Activated CD8-positive, alpha-beta T cell treated with anti-CD3 and anti-CD28 coated beads for 36 hours (primary cell): Measurements from ENCODE around the gene SHISA6. TPM values are rescaled to one million over a fixed set of nuclear protein-coding genes. Genes with fewer than 3 reads are reported as not detected.

Source experiments
- ATAC-seq: fragments of 200-7000 bp; cut with Tn5 transposase; one replicate; pipeline ENCODE4 v1.10.0; 2021; ENCODE audit warnings: mild to moderate bottlenecking, moderate library complexity
- CTCF ChIA-PET: fragments of 350-600 bp; sonication (Branson Sonifier 250); formaldehyde crosslinking; loops from one replicate; lab custom pipeline; 2021; ENCODE audit warnings: antibody characterized with exemption; lab: Charles Lee
- POLR2A ChIA-PET: fragments of 350-600 bp; sonication (Branson Sonifier 250); formaldehyde crosslinking; loops from one replicate; lab custom pipeline; 2021; ENCODE audit warnings: antibody characterized with exemption; lab: Charles Lee
- DNase-seq: peaks from one replicate; pipeline ENCODE4 v3.0.0-alpha.2; 2020
- H3K27ac Mint-ChIP-seq: one replicate; pipeline ENCODE4 v1.8.0; 2021; ENCODE audit warnings: mild to moderate bottlenecking, mixed read lengths
- H3K27me3 Mint-ChIP-seq: one replicate; pipeline ENCODE4 v1.8.0; 2021; ENCODE audit warnings: mixed read lengths
- H3K36me3 Mint-ChIP-seq: one replicate; pipeline ENCODE4 v1.8.0; 2021; ENCODE audit warnings: low read depth, mixed read lengths
- H3K4me1 Mint-ChIP-seq: one replicate; pipeline ENCODE4 v1.8.0; 2021; ENCODE audit warnings: low read depth, mixed read lengths
- H3K4me3 Mint-ChIP-seq: one replicate; pipeline ENCODE4 v1.8.0; 2021; ENCODE audit warnings: mild to moderate bottlenecking, moderate library complexity, mixed read lengths
- H3K9me3 Mint-ChIP-seq: one replicate; pipeline ENCODE4 v1.8.0; 2021; ENCODE audit warnings: mixed read lengths
- CTCF ChIP-seq: fragments of 200-600 bp; IDR thresholded peaks from one replicate; pipeline ENCODE4 v1.8.0; 2022; ENCODE audit warnings: antibody characterized with exemption, mild to moderate bottlenecking
- intact Hi-C: fragments of 100-400 bp; cut with micrococcal nuclease; formaldehyde crosslinking; loops from one replicate; pipeline ENCODE4 v1.10.0; 2022
- total RNA-seq, 2 experiments: library from RNA; stranded (reverse); gene quantifications; one replicate each; pipeline ENCODE4 v1.2.3, GENCODE V29; 2021

Gene SHISA6
- total RNA-seq, 2 experiments from 2014 or later: not detected

DNA sequence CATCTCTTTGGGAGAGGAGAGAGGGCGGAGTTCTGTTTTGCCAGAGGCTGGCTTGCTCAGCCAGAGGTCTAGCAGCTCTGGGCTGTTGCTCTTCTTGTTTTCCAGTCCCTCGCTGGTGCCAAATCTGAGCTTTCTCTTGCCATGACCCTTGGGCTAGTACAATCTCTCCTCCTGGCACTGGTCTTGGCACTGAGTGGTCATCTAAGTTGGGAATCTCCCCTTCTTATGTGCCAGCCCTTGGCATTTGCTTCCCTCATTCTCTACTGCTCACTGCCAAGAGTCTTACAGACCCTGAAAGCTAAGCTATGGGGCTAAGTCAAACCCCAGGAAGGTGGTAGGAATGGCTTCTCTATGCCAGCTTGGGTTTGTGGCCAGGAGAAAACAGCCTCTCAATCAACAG is 148.6 kb downstream of the SHISA6 start:
- CTCF ChIA-PET: no interaction called here
- no peaks in the 10 kb centered on the region for H3K36me3 Mint-ChIP-seq
- no peaks in the 10 kb centered on the region for H3K4me1 Mint-ChIP-seq
- no peak overlapping the region for H3K4me3 Mint-ChIP-seq
- intact Hi-C loops: no loop called here
- peaks cover 2% of the 10 kb centered on the region for H3K27me3 Mint-ChIP-seq
- H3K27ac Mint-ChIP-seq: no peak overlapping the region
- H3K9me3 Mint-ChIP-seq: peaks cover 14% of the 10 kb centered on the region
- no peak for TF ChIP-seq CTCF
- DNase-seq (no peak), ATAC-seq (no peak)
- POLR2A ChIA-PET: interaction anchor here (0.6 kb wide), 1 partner anchor 1551 kb away, joined by 3 read pairs; no protein-coding TSS in a partner anchor

- intact Hi-C loops: no loop called here
- Mint-ChIP-seq H3K4me3 (no peak overlapping the region), H3K27ac (no peak overlapping the region), H3K9me3 (peaks cover 6% of the 10 kb centered on the region), H3K27me3 (no peaks in the 10 kb centered on the region), H3K36me3 (no peaks in the 10 kb centered on the region), H3K4me1 (no peaks in the 10 kb centered on the region)
- POLR2A ChIA-PET: no interaction called here
- no peak for TF ChIP-seq CTCF
- no peak for ATAC-seq
- DNase-seq: no peak
- CTCF ChIA-PET: no interaction called here
Measured at GRCh38 chr17:11391134-11391533, 150.1 kb downstream of the SHISA6 start.

GRCh38 chr17:11404431-11405276 is 163.6 kb downstream of the SHISA6 start:
- ATAC-seq (no peak), DNase-seq (no peak)
- ChIA-PET CTCF (no interaction called here), POLR2A (no interaction called here)
- no peak overlapping the region for H3K27ac Mint-ChIP-seq
- no peak overlapping the region for H3K4me3 Mint-ChIP-seq
- no peak for TF ChIP-seq CTCF
- no peaks in the 10 kb centered on the region for H3K27me3 Mint-ChIP-seq
- no peaks in the 10 kb centered on the region for H3K36me3 Mint-ChIP-seq
- H3K9me3 Mint-ChIP-seq: peaks cover 13% of the 10 kb centered on the region
- intact Hi-C loops: no loop called here
- no peaks in the 10 kb centered on the region for H3K4me1 Mint-ChIP-seq

DNA sequence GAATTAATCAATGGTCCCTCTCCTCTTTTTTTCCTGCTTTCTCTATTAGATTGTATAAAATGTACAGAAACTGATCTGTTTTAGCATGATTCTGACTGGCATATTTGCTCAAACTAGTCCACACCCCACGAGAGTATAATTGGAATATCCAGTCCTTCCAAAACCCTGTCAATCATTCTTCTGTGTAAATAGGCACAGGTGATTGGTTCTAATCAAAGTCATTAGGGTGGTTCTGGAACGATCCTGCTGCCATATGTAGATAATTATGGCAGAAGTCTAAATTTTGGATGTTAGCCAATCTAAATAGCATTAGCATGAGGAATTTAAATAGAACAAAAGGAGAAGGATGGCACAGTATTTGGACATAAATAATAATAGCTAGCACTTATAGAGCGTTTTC is 165.7 kb downstream of the SHISA6 start:
- Mint-ChIP-seq H3K27me3 (no peaks in the 10 kb centered on the region), H3K4me1 (no peaks in the 10 kb centered on the region), H3K9me3 (peaks cover 9% of the 10 kb centered on the region), H3K36me3 (no peaks in the 10 kb centered on the region), H3K27ac (no peak overlapping the region), H3K4me3 (no peak overlapping the region)
- CTCF ChIA-PET: no interaction called here
- ATAC-seq: no peak
- TF ChIP-seq CTCF: no peak
- DNase-seq: no peak
- intact Hi-C loops: no loop called here
- POLR2A ChIA-PET: no interaction called here

GRCh38 chr17:11412654-11413053 is 171.6 kb downstream of the SHISA6 start:
- POLR2A ChIA-PET: no interaction called here
- Mint-ChIP-seq H3K27ac (no peak overlapping the region), H3K4me1 (no peaks in the 10 kb centered on the region), H3K36me3 (no peaks in the 10 kb centered on the region), H3K27me3 (no peaks in the 10 kb centered on the region), H3K4me3 (no peak overlapping the region), H3K9me3 (no peaks in the 10 kb centered on the region)
- intact Hi-C loops: no loop called here
- no peak for ATAC-seq
- no peak for TF ChIP-seq CTCF
- DNase-seq: no peak
- CTCF ChIA-PET: no interaction called here
